GM18498 (cell line): ENCODE results near the gene CACNA1A.
A peak's percentile ranks its signal among the peaks of the same experiment; 100 is the strongest.
"Not testable (repeated sequence)": the region's sequence is repeated elsewhere in the genome, so short reads cannot be mapped to it uniquely, and the experiment has no call there.

Experiments
- ATAC-seq: cut with Tn5 transposase; IDR thresholded peaks from one replicate; pipeline ENCODE4 v1.9.1; 2021; ENCODE audit warnings: mild to moderate bottlenecking, moderate library complexity; ENCODE audit not compliant: unreplicated experiment

CACNA1A gene

GRCh38 chr19:13208672-13209483 lies 297.4 kb downstream of the CACNA1A start:
- peak; percentile 21 for ATAC-seq

GRCh38 chr19:13207846-13208671 lies 298.2 kb downstream of the CACNA1A start:
- peak; percentile 66 for ATAC-seq

- ATAC-seq: no peak
Observed at GRCh38 chr19:13207237-13207845, 298.9 kb downstream of the CACNA1A start.

GRCh38 chr19:13206587-13206986 lies 299.7 kb downstream of the CACNA1A start:
- no peak for ATAC-seq

- not testable (repeated sequence) for ATAC-seq
Observed at GRCh38 chr19:13202112-13202511, 304.2 kb downstream of the CACNA1A start.

- ATAC-seq: no peak
Observed at GRCh38 chr19:13198634-13199033, 307.6 kb downstream of the CACNA1A start.

GRCh38 chr19:13195678-13196077 lies 310.6 kb downstream of the CACNA1A start:
- peak; percentile 46 for ATAC-seq

- no peak for ATAC-seq
Observed at GRCh38 chr19:13190781-13191540, 315.3 kb downstream of the CACNA1A start.

- ATAC-seq: no peak
Observed at GRCh38 chr19:13189600-13189999, 316.7 kb downstream of the CACNA1A start.

GRCh38 chr19:13187419-13187818 lies 318.9 kb downstream of the CACNA1A start:
- no peak for ATAC-seq

- not testable (repeated sequence) for ATAC-seq
Observed at GRCh38 chr19:13186688-13187087, 319.6 kb downstream of the CACNA1A start.

- ATAC-seq: not testable (repeated sequence)
Observed at GRCh38 chr19:13185763-13186657, 320.3 kb downstream of the CACNA1A start.

- not testable (repeated sequence) for ATAC-seq
Observed at GRCh38 chr19:13184926-13185325, 321.4 kb downstream of the CACNA1A start.

- ATAC-seq: no peak
Observed at GRCh38 chr19:13181747-13182388, 324.4 kb downstream of the CACNA1A start.

- not testable (repeated sequence) for ATAC-seq
Observed at GRCh38 chr19:13178291-13178690, 328.0 kb downstream of the CACNA1A start.

GRCh38 chr19:13177584-13177983 lies 328.7 kb downstream of the CACNA1A start:
- ATAC-seq: not testable (repeated sequence)

- ATAC-seq: no peak
Observed at GRCh38 chr19:13176345-13176744, 329.9 kb downstream of the CACNA1A start.

GRCh38 chr19:13173139-13173737 lies 333.0 kb downstream of the CACNA1A start:
- no peak for ATAC-seq
